SH-SY5Y (cell line): Measurements from ENCODE around the gene CLIC4.

ENCODE experiments used
- GATA2 ChIP-seq: IDR thresholded peaks from 2 replicates; pipeline ENCODE4 v1.6.1; 2011; ENCODE audit warnings: mild to moderate bottlenecking, low read depth, low read length
- GATA3 ChIP-seq: IDR thresholded peaks from 2 replicates; pipeline ENCODE4 v1.6.1; 2011; ENCODE audit warnings: low read depth, mild to moderate bottlenecking, low read length, moderate library complexity

- TF ChIP-seq GATA2 (no peak), GATA3 (no peak)
Measured at GRCh38 chr1:24744911-24745710, at the start of gene CLIC4.
